Ovary (tissue), 9 donors: ENCODE results near the gene KIRREL1. TPM values are rescaled to one million over a fixed set of nuclear protein-coding genes. Genes with fewer than 3 reads are reported as not detected.
A peak's percentile ranks its signal among the peaks of the same experiment; 100 is the strongest.

ENCODE experiments used
- DNase-seq, 5 donors: peaks; one replicate each; pipeline ENCODE4 v3.0.0-alpha.2; 2019 to 2020
- H3K27ac ChIP-seq, 2 donors: fragments of 200-600 bp; one replicate each; pipeline versions ENCODE4 v1.5.1 to v1.8.0; 2019 to 2022
- H3K27me3 ChIP-seq: fragments of 200-600 bp; one replicate; pipeline ENCODE4 v1.8.0; 2022
- H3K36me3 ChIP-seq: fragments of 200-600 bp; sonication (generic); one replicate; pipeline ENCODE4 v1.5.1; 2019
- H3K4me1 ChIP-seq: one replicate; pipeline ENCODE4 v1.8.1; 2013; ENCODE audit warnings: mild to moderate bottlenecking, moderate library complexity; ENCODE audit not compliant: insufficient read depth
- H3K4me3 ChIP-seq: fragments of 200-600 bp; sonication (generic); one replicate; pipeline ENCODE4 v1.5.1; 2017
- H3K9me3 ChIP-seq, 2 donors: fragments of 200-600 bp in 1 of 2; sonication (generic) in 1 of 2; one replicate each; pipeline versions ENCODE4 v1.5.1 to v1.8.1; 2013 to 2019; ENCODE audit warnings: mild to moderate bottlenecking in 1 of 2, moderate library complexity in 1 of 2
- EP300 ChIP-seq: sonication (generic); formaldehyde crosslinking; IDR thresholded peaks from one replicate; pipeline ENCODE4 v1.6.1; 2017; ENCODE audit warnings: antibody characterized with exemption
- POLR2A ChIP-seq: fragments of 450-650 bp; IDR thresholded peaks from one replicate; pipeline ENCODE4 v1.6.1; 2017; ENCODE audit warnings: antibody characterized with exemption, mild to moderate bottlenecking, moderate library complexity
- WGBS, 3 donors: extraction: QIAGEN DNeasy Blood & Tissue Kit in 1 of 3; methylation state at CpG; one replicate each; pipeline versions ENCODE4 v1.1.5 to v1.1.7; 2013 to 2017; 5-methylcytosine and 5-hydroxymethylcytosine counted together
- intact Hi-C, 4 donors: fragments of 100-400 bp; cut with DNase I; formaldehyde crosslinking; loops; one replicate each; pipeline versions ENCODE4 v1.11.0 to v1.15.1; 2022 to 2023
- polyA plus RNA-seq, 2 donors: library from polyadenylated mRNA; stranded (reverse); fragments of 200-250 nt in 1 of 2; fragments of 350-450 nt in 1 of 2; fragmentation: Illumina TruSeq in 1 of 2; extraction: RNeasy Lipid Tissue Mini Kit (QIAGEN cat#74804) in 1 of 2; gene quantifications; one replicate each; pipeline ENCODE4 v1.2.3, GENCODE V29; 2013 to 2014
- total RNA-seq, 7 donors: library from RNA; depleted of rRNA in 2 of 7; stranded (reverse); fragments of >200 nt in 2 of 7; fragmentation: NEBNext Ultra II Directional in 3 of 7; extraction: Animal tissue kit (Norgen Biotek cat#: 25700) in 3 of 7; gene quantifications; one replicate each; pipeline versions ENCODE4 v1.1.0 to v1.2.4, GENCODE V29; 2016 to 2023
- TF ChIP-seq, protein P1 (sequence below), 3 donors: fragments of 450-650 bp in 2 of 3; fragments of 200-600 bp in 1 of 3; IDR thresholded peaks; one replicate each; pipeline versions ENCODE4 v1.5.1 to v1.8.0; 2016 to 2022; ENCODE audit warnings: antibody characterized with exemption in 3 of 3, mild to moderate bottlenecking in 1 of 3
- donor health status: DM: no; HTN: no; CAD: no; lungs with moderate emphysema.
- donor health status: DM: no; HTN: no; CAD: no.
- donor health status: Bipolar disorder and iron deficiency.
- donor health status: DM: yes; HTN: yes; CAD: no.
- donor health status: DM: no; HTN: no; CAD: no.
- donor health status: DM: yes; HTN: yes; CAD: no.

KIRREL1 gene
- total and polyA plus RNA-seq, 9 donors = 29.9 to 90.0 (median 65.8) TPM

GRCh38 chr1:158007180-158007579 lies 13.7 kb downstream of the KIRREL1 start:
- WGBS, 3 donors = 62 to 71% (median 65%) methylated on average over 7 of the region's 7 CpGs
- no peak for DNase-seq
- Histone ChIP-seq H3K4me3 (no peak overlapping the region), H3K4me1 (peaks cover 78% of the 10 kb centered on the region), H3K27me3 (no peaks in the 10 kb centered on the region), H3K9me3 (no peaks in the 10 kb centered on the region), H3K27ac (peak overlapping the region in 1 of 2 donors; percentile 82), H3K36me3 (no peaks in the 10 kb centered on the region)
- TF ChIP-seq, protein P1, sequence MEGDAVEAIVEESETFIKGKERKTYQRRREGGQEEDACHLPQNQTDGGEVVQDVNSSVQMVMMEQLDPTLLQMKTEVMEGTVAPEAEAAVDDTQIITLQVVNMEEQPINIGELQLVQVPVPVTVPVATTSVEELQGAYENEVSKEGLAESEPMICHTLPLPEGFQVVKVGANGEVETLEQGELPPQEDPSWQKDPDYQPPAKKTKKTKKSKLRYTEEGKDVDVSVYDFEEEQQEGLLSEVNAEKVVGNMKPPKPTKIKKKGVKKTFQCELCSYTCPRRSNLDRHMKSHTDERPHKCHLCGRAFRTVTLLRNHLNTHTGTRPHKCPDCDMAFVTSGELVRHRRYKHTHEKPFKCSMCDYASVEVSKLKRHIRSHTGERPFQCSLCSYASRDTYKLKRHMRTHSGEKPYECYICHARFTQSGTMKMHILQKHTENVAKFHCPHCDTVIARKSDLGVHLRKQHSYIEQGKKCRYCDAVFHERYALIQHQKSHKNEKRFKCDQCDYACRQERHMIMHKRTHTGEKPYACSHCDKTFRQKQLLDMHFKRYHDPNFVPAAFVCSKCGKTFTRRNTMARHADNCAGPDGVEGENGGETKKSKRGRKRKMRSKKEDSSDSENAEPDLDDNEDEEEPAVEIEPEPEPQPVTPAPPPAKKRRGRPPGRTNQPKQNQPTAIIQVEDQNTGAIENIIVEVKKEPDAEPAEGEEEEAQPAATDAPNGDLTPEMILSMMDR (IDR thresholded peaks at IDR 0.05) = no peak
- TF ChIP-seq EP300 (no peak), POLR2A (no peak)
- intact Hi-C loops = no loop called here

DNA sequence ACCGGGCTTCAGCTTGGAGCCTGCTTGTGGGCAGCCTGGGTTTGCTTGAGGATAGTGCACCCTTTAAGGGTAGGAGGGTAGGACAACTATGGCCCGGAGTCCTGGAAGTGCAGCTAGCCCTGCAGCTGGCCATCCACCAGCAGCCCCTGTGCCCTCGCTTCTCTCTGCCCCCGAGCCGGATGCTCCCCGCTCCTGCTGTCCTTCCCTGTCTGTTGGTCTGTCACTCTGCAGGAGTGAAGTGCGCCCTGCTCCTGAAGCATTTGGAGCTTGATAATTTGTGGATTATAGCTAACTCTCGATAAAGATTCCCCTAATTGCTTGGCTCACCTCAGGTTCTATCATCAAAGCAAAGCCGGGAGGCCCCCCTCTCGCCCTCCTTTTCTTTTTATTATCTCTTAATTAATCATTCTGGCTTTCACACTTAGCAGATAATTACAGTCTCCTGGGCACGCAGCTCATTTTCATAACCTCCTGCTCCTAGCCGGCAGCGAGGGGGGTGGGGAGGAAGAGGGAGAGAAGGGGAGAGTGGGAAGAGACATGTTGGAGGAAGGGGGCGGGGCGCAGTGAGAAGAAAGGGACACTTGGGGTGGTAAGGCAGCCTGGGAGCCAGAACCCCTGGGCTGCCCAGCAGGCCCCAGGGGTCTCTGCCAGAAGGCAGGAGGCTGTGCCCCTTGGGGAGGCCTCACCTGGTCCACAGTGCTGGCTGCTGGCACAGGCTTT lies 14.4 kb downstream of the KIRREL1 start:
- intact Hi-C loops = no loop called here
- no peaks in the 10 kb centered on the region for H3K36me3 ChIP-seq
- no peaks in the 10 kb centered on the region for H3K27me3 ChIP-seq
- H3K4me1 ChIP-seq = peaks cover 73% of the 10 kb centered on the region
- TF ChIP-seq EP300 (no peak), POLR2A (no peak)
- TF ChIP-seq, protein P1 (IDR thresholded peaks at IDR 0.05) = no peak
- no peak overlapping the region for H3K4me3 ChIP-seq
- H3K27ac ChIP-seq = peak overlapping the region; percentile 81 to 82
- peak; percentile 53 to 65 (median 58) for DNase-seq
- H3K9me3 ChIP-seq = no peaks in the 10 kb centered on the region
- WGBS, 3 donors = 23 to 26% (median 24%) methylated on average over 15 of the region's 15 CpGs

DNA sequence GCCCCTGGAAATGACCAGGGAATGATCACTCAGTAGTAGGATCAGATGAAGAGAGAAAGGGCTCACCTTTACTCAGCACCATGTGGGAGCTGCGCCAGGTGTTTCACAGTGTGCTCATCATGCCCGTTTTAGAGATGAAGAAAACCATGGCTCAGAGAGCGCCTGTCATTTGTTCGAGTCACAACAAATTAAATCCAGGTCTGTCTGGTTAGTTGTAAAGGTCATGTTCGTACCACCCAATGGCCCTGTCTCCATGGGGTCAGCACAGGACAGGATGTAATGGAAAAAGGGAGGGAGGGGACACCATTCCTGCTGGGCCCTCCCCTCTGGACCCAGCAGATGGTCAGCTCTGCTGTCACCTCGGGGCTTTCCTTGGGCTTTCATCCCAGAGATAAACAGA lies 15.2 kb downstream of the KIRREL1 start:
- Histone ChIP-seq H3K27me3 (no peaks in the 10 kb centered on the region), H3K36me3 (no peaks in the 10 kb centered on the region), H3K27ac (peak overlapping the region; percentile 82 to 85), H3K4me3 (no peak overlapping the region), H3K9me3 (no peaks in the 10 kb centered on the region), H3K4me1 (peaks cover 70% of the 10 kb centered on the region)
- WGBS, 3 donors = 60 to 66% (median 63%) methylated on average over 6 of the region's 6 CpGs
- TF ChIP-seq EP300 = no peak
- TF ChIP-seq, protein P1 (IDR thresholded peaks at IDR 0.05) = no peak
- no peak for TF ChIP-seq POLR2A
- intact Hi-C loops = no loop called here
- DNase-seq = no peak

GRCh38 chr1:158011714-158012113 lies 18.3 kb downstream of the KIRREL1 start:
- intact Hi-C loops = no loop called here

More at GRCh38 chr1:158011714-158012113, 18.3 kb downstream of the KIRREL1 start:
- TF ChIP-seq EP300 (no peak), POLR2A (no peak)
- TF ChIP-seq, protein P1 (IDR thresholded peaks at IDR 0.05) = no peak
- Histone ChIP-seq H3K27ac (peak overlapping the region; percentile 85 to 94), H3K36me3 (no peaks in the 10 kb centered on the region), H3K4me1 (peaks cover 54% of the 10 kb centered on the region), H3K27me3 (no peaks in the 10 kb centered on the region), H3K9me3 (no peaks in the 10 kb centered on the region), H3K4me3 (no peak overlapping the region)
- DNase-seq = peak in 2 of 5 donors; percentile 56 to 61
- WGBS, 3 donors = 3 to 16% (median 11%) methylated on average over 5 of the region's 5 CpGs
